Cardiac muscle cell (in vitro differentiated cells and primary cell): Measurements from ENCODE around the gene KDM4B. TPM values are rescaled to one million over a fixed set of nuclear protein-coding genes. Genes with fewer than 3 reads are reported as not detected.

Source experiments
- DNase-seq, 2 donors: peaks; one replicate each; pipeline versions ENCODE4 v3.0.0 to v3.0.0-alpha.2; 2010 to 2017; ENCODE audit warnings: low read depth in 1 of 2, low spot score in 1 of 2
- H3K27ac ChIP-seq: fragments of 200-600 bp; sonication (generic); 2 replicates; pipeline ENCODE4 v1.5.1; 2016
- H3K27me3 ChIP-seq: fragments of 200-600 bp; sonication (generic); 2 replicates; pipeline ENCODE4 v1.6.0; 2016; ENCODE audit warnings: control low read depth
- H3K36me3 ChIP-seq: fragments of 200-600 bp; sonication (generic); 2 replicates; pipeline ENCODE4 v1.5.1; 2016; ENCODE audit warnings: control low read depth
- H3K4me1 ChIP-seq: fragments of 200-600 bp; sonication (generic); 2 replicates; pipeline ENCODE4 v1.8.1; 2017; ENCODE audit warnings: low read depth, mild to moderate bottlenecking, mixed run types
- H3K4me3 ChIP-seq: fragments of 200-600 bp; sonication (generic); 2 replicates; pipeline ENCODE4 v1.5.1; 2016; ENCODE audit warnings: mild to moderate bottlenecking
- H3K9me3 ChIP-seq: fragments of 200-600 bp; sonication (generic); 2 replicates; pipeline ENCODE4 v1.5.1; 2017; ENCODE audit warnings: low read depth, mild to moderate bottlenecking, control low read depth
- polyA plus RNA-seq: library from polyadenylated mRNA; unstranded; fragments of >200 nt; fragmentation: Nextera tagmentation; extraction: Ambion mirVana; gene quantifications from 2 replicates; pipeline ENCODE4 v1.2.1, GENCODE V29; 2016
- total RNA-seq: library from RNA; depleted of rRNA; stranded (reverse); fragments of >200 nt; gene quantifications from 2 replicates; pipeline ENCODE4 v1.2.3, GENCODE V29; 2016
- TF ChIP-seq, protein P1 (sequence below): IDR thresholded peaks from 2 replicates; pipeline ENCODE4 v1.5.1; 2012; ENCODE audit warnings: low read depth, mild to moderate bottlenecking, low read length

Gene KDM4B
- total and polyA plus RNA-seq, 2 experiments from 2014 or later = 74.6 to 90.6 TPM

DNA sequence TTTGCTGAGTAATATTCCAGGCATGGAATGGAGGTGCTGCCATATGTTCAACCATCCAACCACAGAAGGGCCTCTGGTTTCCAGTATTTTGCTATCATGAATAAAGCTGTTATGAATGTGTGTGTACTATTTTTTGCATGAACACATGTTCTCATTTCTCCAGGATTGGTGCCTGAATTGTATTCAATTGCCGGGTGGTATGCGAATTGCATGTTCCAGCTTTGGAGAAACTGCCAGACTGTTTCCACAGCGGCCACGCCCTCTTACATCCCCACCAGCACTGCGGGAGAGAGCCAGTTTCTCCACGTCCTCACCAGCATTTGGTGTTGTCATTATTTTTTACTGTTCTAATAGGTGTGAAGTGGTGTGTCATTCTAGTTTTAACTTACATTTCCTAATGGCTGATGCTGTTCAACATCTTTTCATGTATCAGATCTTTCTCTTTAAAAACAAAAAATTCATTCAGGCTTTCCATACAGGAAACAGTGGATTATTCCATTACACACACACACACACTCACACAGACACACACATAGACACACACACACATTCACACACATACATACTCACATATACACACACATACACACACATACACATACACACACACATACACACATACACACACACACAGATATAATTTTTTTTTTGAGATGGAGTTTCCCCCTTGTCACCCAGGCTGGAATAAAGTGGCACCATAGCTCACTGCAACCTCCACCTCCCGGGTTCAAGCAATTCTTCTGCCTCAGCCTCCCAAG is 217.6 kb downstream of the KDM4B start:
- TF ChIP-seq, protein P1, sequence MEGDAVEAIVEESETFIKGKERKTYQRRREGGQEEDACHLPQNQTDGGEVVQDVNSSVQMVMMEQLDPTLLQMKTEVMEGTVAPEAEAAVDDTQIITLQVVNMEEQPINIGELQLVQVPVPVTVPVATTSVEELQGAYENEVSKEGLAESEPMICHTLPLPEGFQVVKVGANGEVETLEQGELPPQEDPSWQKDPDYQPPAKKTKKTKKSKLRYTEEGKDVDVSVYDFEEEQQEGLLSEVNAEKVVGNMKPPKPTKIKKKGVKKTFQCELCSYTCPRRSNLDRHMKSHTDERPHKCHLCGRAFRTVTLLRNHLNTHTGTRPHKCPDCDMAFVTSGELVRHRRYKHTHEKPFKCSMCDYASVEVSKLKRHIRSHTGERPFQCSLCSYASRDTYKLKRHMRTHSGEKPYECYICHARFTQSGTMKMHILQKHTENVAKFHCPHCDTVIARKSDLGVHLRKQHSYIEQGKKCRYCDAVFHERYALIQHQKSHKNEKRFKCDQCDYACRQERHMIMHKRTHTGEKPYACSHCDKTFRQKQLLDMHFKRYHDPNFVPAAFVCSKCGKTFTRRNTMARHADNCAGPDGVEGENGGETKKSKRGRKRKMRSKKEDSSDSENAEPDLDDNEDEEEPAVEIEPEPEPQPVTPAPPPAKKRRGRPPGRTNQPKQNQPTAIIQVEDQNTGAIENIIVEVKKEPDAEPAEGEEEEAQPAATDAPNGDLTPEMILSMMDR = no peak
- Histone ChIP-seq H3K27me3 (no peaks in the 10 kb centered on the region), H3K4me1 (no peaks in the 10 kb centered on the region), H3K4me3 (no peak overlapping the region), H3K36me3 (no peaks in the 10 kb centered on the region), H3K9me3 (no peaks in the 10 kb centered on the region), H3K27ac (no peak overlapping the region)
- peak in 1 of 2 donors; percentile 52 for DNase-seq

DNA sequence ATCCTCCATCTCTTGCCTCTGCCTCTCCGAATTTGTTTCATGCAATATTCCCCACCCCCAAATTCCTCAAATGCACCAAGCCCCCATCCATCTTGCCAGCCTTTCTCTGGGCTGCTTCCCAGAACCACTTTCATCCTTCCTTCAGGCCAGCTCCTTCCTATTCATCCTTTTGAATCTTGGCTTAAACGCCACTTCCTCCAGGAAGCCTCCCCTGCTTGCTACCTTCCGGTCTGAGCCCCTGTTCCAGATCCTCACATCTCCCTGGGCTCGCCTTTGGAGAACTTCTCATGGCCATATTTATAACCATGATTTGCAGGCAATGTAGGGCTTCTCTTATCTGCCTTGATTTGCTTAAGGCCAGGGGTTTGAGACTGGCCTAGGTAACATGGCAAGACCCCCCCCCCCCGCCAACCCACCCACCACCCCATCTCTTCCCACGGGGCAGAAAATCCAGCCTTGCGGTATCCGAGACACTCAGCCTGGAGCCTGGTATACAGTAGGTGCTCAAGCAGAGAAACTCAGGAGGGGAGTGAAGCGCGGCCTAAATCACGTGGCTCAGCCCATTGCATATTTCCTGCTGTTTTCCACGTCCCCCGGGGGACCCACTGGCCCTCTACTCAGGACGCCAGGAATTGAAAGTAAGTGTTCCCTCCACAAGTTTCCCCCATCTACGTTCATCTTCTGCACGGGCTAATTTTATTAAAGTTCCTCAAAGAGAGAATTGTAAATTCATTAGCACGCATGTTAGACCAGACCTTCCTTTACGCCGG is 219.8 kb downstream of the KDM4B start:
- no peak overlapping the region for H3K27ac ChIP-seq
- no peaks in the 10 kb centered on the region for H3K4me1 ChIP-seq
- TF ChIP-seq, protein P1 = no peak
- no peaks in the 10 kb centered on the region for H3K27me3 ChIP-seq
- no peaks in the 10 kb centered on the region for H3K36me3 ChIP-seq
- no peak overlapping the region for H3K4me3 ChIP-seq
- DNase-seq = no peak
- H3K9me3 ChIP-seq = no peaks in the 10 kb centered on the region

DNA sequence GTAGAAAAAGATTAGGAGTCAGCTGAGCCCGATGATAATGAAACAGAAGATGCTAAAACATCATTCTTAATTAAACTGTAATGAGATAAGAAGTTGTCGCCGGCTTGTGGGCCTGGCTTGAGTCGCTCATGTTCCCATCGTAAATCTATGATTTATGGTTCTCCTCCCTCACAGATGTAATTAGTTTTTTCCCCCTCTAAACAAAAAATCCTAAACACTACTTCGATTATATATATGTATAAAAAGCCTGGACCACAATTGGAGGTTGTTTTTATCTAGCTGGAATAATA is 220.3 kb downstream of the KDM4B start:
- no peaks in the 10 kb centered on the region for H3K36me3 ChIP-seq
- DNase-seq = no peak
- no peaks in the 10 kb centered on the region for H3K27me3 ChIP-seq
- no peaks in the 10 kb centered on the region for H3K4me1 ChIP-seq
- H3K4me3 ChIP-seq = no peak overlapping the region
- TF ChIP-seq, protein P1 = no peak
- no peak overlapping the region for H3K27ac ChIP-seq
- no peaks in the 10 kb centered on the region for H3K9me3 ChIP-seq

DNA sequence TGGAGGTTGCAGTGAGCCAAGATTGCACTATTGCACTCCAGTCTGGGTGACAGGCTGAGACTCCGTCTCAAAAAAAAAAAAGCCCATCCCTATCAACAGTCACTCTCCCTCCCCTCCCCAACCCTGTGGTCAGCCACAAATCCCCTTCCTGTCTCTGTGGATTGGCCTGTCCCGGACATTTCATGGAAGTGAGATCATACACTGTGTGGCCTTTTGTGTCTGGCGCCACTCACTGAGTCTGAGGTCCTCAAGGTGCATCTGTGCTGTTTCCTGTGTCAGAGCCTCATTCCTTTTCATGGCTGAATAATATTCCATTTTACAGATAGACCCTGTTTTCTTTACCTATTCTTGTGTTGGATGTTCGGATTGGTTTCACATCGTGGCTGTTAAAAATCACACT is 222.2 kb downstream of the KDM4B start:
- H3K36me3 ChIP-seq = no peaks in the 10 kb centered on the region
- H3K4me1 ChIP-seq = no peaks in the 10 kb centered on the region
- no peaks in the 10 kb centered on the region for H3K9me3 ChIP-seq
- H3K27ac ChIP-seq = no peak overlapping the region
- H3K27me3 ChIP-seq = no peaks in the 10 kb centered on the region
- no peak overlapping the region for H3K4me3 ChIP-seq
- no peak for DNase-seq
- TF ChIP-seq, protein P1 = no peak

DNA sequence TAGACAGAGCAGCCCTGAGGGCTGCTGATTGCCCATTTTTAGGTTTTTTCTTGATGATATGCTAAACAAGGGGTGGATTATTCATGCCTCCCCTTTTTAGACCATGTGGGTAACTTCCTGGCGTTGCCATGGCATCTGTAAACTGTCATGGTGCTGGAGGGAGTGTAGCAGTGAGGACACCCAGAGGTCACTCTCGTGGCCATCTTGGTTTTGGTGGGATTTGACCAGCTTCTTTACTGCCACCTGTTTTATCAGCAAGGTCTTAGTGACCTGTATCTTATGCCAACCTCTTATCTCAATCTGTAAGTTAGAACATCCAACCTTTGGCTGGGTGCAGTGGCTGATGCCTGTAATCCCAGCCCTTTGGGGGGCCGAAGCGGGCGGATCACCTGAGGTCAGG is 223.7 kb downstream of the KDM4B start:
- TF ChIP-seq, protein P1 = no peak
- H3K27ac ChIP-seq = no peak overlapping the region
- no peak overlapping the region for H3K4me3 ChIP-seq
- H3K9me3 ChIP-seq = no peaks in the 10 kb centered on the region
- H3K36me3 ChIP-seq = no peaks in the 10 kb centered on the region
- no peak for DNase-seq
- H3K27me3 ChIP-seq = no peaks in the 10 kb centered on the region
- no peaks in the 10 kb centered on the region for H3K4me1 ChIP-seq
